ENCODE results near the gene DISP3.
"Not testable (repeated sequence)": the region's sequence is repeated elsewhere in the genome, so short reads cannot be mapped to it uniquely, and the experiment has no call there.

Gene DISP3

DNA sequence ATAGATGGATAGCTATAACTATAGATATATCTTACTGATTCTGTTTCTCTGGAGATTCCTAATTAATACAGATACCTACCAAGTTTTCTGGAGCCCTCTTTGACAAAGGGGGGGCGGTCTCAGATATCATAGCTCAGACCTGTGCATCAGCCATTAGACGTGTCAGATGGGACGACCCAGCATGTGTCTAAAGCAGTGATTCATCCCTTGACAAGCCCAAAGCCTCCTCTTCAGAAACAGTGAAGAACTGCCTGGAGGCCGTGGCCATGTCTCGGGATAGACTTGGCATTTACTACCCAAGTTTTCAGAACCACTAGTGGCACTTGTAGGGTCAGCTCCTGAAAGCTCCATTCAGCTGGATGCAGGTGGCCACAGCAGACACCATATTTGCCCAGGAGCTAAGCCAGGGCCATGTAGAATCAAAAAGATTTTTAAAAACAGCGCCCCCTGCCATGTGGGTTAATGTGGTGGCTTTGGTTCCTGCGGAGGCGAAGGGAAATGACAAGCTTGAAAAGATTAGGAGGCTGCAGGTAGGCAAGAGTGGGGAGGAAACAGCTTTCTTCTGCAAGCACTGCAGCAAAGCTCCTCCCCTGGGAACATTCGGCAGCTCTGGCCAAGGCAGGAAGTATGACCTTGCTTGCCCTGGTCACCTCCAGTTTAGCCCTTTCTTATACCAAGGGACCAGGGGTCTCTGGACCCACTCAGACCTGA is 93.1 kb downstream of the DISP3 start:
- no peak for DNase-seq (ENCODE audit: extremely low read depth in 1 of 2, low read depth in 1 of 2)

DNA sequence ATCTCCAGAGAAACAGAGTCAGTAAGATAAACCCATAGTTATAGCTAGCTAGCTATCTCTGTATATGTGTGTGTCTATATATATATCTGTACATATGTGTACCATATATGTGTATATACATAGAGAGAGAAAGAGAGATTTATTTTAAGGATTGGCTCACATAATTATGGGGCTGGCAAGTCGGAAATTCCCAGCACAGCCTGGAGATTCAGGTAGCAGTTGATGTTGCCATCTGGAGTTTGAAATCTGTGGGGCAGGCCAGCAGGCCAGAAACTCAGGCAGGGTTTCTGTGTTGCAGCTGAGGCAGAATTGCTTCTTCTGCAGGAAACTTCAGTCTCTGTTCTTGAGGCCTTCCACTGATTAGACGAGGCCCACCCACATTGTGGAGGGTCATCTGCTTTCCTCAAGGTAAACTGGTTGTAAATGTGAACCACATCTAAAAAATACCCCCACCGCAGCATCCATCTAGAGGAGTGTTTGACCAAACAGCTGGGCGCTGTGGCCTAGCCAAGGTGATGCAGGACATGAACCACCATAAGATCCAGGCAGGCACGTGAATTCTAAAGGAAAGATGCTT is 94.2 kb downstream of the DISP3 start:
- no peak for DNase-seq (ENCODE audit: extremely low read depth in 1 of 2, low read depth in 1 of 2)

DNA sequence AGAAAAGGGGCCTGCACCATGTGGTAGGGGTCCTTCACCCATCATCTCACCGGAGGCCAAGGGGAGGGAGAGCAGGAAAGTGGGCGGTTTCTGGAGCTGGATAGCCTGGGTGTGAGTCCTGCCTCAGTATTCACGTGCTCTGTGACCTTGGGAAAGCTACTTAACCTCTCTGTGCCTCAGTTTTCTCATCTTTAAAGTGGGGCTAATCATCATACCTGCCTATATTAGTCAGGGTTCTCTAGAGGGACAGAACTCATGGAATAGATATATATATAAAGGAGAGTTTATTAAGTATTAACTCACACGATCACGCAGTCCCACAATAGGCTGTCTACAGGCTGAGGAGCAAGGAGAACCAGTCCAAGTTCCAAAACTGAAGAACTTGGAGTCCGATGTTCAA is 96.6 kb downstream of the DISP3 start:
- no peak for DNase-seq (ENCODE audit: extremely low read depth in 1 of 2, low read depth in 1 of 2)

DNA sequence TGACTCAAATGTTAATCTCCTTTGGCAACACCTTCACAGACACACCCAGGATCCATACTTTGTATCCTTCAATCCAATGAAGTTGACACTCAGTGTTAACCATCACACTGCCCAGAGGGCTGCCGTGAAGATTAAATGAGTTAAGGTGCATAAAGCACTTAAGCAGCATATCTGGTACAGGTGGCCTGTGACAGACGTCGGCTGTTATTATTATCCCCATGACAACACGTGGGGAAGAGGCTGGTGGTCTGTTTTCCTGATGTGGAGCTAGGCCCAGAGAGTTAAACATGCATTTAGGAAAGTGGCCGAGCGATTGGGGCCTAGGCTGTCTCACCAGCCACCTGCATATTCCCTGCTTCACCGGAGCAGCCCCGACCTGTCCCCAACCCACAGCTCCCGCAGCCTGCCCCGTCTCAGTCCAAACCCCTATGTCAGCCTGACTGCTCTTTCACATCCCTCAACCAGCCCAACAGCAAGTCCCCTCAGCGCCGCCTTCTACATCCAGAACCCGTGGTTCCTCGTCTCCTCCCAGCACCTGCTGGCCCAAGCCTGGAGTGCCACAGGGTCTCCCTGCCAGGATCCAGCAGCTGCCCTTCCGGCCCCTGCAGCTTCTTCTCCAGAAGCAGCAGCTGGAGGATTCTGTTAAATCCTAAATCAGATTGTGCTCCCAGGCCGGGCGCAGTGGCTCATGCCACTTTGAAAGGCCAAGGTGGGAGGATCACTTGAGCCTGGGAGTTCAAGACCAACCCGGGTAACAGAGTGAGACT is 97.3 kb downstream of the DISP3 start:
- DNase-seq (ENCODE audit: extremely low read depth in 1 of 2, low read depth in 1 of 2) = no peak

DNA sequence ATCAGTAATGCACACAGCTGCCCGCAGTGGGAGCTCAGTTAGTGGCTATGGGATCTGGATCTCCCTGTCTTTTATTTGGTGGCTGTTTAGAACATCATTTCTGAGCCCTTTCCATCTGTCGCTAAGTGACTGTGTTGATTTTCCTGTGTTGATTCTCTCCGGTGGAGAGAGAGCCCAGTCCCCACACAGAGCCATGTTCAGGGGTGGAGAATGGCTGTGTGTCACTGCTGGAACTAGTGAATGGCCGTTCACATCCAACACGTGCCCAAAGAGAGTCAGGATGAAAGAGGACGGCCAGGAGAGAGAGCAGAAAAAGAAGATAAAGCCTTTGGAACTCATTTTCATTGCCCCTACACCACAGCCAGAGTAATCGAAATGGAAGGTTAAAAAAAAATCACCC is 99.0 kb downstream of the DISP3 start:
- no peak for DNase-seq (ENCODE audit: extremely low read depth in 1 of 2, low read depth in 1 of 2)

DNA sequence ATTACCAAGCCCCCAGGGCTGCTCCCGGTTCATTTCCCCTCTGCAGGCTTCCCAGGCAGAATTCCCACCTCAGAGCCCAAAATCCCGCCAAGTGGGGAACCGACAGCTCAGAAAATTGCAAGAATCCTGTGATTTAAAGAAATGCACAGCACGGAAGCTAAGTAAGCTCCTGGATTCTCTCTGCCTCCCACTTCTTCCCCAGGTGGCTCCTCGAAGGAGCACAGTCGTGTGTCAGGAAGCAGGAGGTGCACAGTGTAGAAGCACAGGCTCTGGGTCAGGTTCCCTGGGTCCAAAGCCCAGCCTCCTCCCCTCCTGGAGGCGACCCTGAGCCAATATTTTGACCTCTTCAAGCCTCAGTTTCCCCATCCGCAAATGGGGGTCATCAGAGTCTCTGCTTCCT is 100.6 kb downstream of the DISP3 start:
- DNase-seq (ENCODE audit: extremely low read depth in 1 of 2, low read depth in 1 of 2) = no peak

DNA sequence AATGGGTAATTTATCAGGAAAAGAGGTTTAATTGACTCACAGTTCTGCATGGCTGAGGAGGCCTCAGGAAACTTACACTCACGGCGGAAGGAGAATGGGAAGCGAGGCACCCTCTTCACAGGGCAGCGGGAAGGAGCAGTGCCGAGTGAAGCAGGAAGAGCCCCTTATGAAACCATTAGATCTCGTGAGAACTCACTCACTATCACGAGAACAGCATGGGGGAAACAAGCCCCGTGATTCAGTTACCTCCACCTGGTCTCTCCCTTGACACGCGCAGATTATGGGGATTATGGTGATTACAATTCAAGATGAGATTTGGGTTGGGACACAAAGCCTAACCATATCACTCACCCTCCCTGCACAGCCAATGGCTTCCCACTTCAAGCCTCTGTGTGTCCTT is 101.1 kb downstream of the DISP3 start:
- DNase-seq (ENCODE audit: extremely low read depth in 1 of 2, low read depth in 1 of 2) = not testable (repeated sequence)

DNA sequence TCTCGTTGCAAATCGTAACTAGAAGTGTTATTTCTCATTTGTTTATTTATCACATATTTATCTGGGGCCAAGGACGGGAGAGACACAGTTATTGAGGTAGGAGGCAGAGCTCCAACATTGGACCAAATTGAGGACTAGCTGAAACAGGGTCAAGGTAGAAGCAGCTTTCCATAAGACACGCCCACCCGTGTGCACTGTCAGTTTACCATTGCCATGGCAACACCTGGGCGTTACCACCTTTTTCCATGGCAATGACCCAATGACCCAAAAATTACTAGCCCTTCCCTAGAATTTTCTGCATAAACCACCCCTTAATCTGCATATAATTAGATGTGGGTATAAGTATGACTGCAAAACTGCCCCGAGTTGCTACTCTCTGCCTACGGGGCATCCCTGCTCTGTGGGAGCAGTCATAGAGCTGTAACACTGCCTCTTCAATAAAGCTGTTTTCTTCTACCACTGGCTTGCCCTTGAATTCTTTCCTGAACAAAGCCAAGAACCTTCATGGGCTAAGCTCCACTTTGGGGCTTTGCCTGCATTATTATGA is 102.6 kb downstream of the DISP3 start:
- DNase-seq (ENCODE audit: extremely low read depth in 1 of 2, low read depth in 1 of 2) = no peak

DNA sequence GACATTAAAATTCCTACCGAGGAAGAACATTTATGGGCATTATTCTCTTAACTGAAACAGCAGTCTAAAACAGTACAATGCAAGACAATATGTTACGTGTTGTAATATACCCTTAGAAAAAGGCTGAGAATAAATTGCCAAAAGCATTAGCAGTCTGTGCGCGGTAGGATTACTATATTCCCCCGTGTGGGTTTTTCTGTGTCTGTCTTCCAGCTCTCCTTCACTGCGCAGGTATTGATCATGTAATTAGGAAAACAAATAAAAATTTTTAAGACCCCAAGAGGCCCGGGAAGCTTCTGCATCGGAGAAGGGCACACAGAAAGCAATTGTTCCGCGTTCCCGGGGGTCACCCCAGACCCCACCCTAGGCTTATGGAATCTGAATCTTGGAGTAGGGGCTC is 106.4 kb downstream of the DISP3 start:
- no peak for DNase-seq (ENCODE audit: extremely low read depth in 1 of 2, low read depth in 1 of 2)

Data from stimulated activated CD8-positive, alpha-beta memory T cell treated with anti-CD3 and anti-CD28 coated beads, Interleukin-7, amount 100 ng/mL, for 48 hours (primary cell).